H1 (cell line): ENCODE results near the gene KIF1B. TPM values are rescaled to one million over a fixed set of nuclear protein-coding genes. Genes with fewer than 3 reads are reported as not detected.

ENCODE experiments used
- CTCF ChIA-PET: fragments of 300-600 bp; sonication (Branson Sonifier 250); formaldehyde crosslinking; loops from one replicate; lab custom pipeline; 2021; ENCODE audit not compliant: partially characterized antibody; lab: Charles Lee
- POLR2A ChIA-PET: fragments of 300-600 bp; sonication (Branson Sonifier 250); formaldehyde crosslinking; loops from one replicate; lab custom pipeline; 2021; ENCODE audit warnings: inconsistent platforms; ENCODE audit not compliant: partially characterized antibody; lab: Charles Lee
- DNase-seq, 2 experiments: peaks; one replicate each; pipeline versions ENCODE4 v3.0.0 to v3.0.0-alpha.2; 2010 to 2022; ENCODE audit warnings: low spot score in 2 of 2, low read depth in 1 of 2, mixed read lengths in 1 of 2
- FAIRE-seq: peaks from 2 replicates; lab custom pipeline; 2011; peaks lifted over from hg19 to GRCh38; lab: Jason Lieb, UNC
- H2AFZ ChIP-seq: 2 replicates; pipeline ENCODE4 v1.8.1; 2012; ENCODE audit warnings: low read length, inconsistent platforms
- H2AK5ac ChIP-seq: 2 replicates; pipeline ENCODE4 v1.6.1; 2013; ENCODE audit warnings: low read depth, low read length
- H2BK120ac ChIP-seq: replicated peaks from 2 replicates; pipeline ENCODE3; 2013; ENCODE audit warnings: low read depth, low read length, inconsistent platforms
- H2BK12ac ChIP-seq: 2 replicates; pipeline ENCODE4 v1.6.1; 2013; ENCODE audit warnings: low read depth, low read length
- H2BK15ac ChIP-seq: 2 replicates; pipeline ENCODE4 v1.6.1; 2013; ENCODE audit warnings: low read length
- H2BK20ac ChIP-seq: 2 replicates; pipeline ENCODE4 v1.6.1; 2013; ENCODE audit warnings: low read length
- H2BK5ac ChIP-seq: 2 replicates; pipeline ENCODE4 v1.6.1; 2013; ENCODE audit warnings: low read depth, low read length
- H3K14ac ChIP-seq: 2 replicates; pipeline ENCODE4 v1.6.1; 2013; ENCODE audit warnings: inconsistent platforms; ENCODE audit not compliant: insufficient read length
- H3K18ac ChIP-seq: 2 replicates; pipeline ENCODE4 v1.6.1; 2013; ENCODE audit warnings: low read length; ENCODE audit errors: extremely low read depth
- H3K23ac ChIP-seq: 2 replicates; pipeline ENCODE4 v1.6.1; 2013; ENCODE audit warnings: inconsistent platforms; ENCODE audit not compliant: insufficient read length
- H3K23me2 ChIP-seq: 2 replicates; pipeline ENCODE4 v1.6.1; 2013; ENCODE audit warnings: low read depth, low read length
- H3K27ac ChIP-seq: 2 replicates; pipeline ENCODE4 v1.6.1; 2011; ENCODE audit warnings: low read depth, low read length, inconsistent platforms
- H3K27me3 ChIP-seq, 4 experiments: replicated peaks in 1 of 4; 1 replicate in 1 of 4; 2 replicates in 3 of 4; pipeline versions ENCODE4 v1.6.1 to v1.8.1; 2011 to 2013; ENCODE audit warnings: low read length in 3 of 4, mild to moderate bottlenecking in 3 of 4, inconsistent platforms in 2 of 4, mixed read lengths in 2 of 4, moderate library complexity in 1 of 4; ENCODE audit not compliant: control insufficient read depth in 3 of 4, insufficient read depth in 3 of 4; ENCODE audit errors: extremely low read depth in 1 of 4
- H3K36me3 ChIP-seq, 4 experiments: 2 replicates each; pipeline versions ENCODE4 v1.6.1 to v1.8.1; 2011 to 2013; ENCODE audit warnings: mild to moderate bottlenecking in 4 of 4, low read length in 3 of 4, moderate library complexity in 2 of 4, control low read depth in 1 of 4, inconsistent platforms in 1 of 4; ENCODE audit not compliant: insufficient read depth in 4 of 4, control insufficient read depth in 2 of 4
- H3K4ac ChIP-seq: replicated peaks from 2 replicates; pipeline ENCODE3; 2013; ENCODE audit warnings: low read length, low read depth, mixed read lengths, inconsistent platforms; ENCODE audit not compliant: insufficient read length
- H3K4me1 ChIP-seq, 4 experiments: replicated peaks in 1 of 4; 1 replicate in 1 of 4; 2 replicates in 3 of 4; pipeline versions ENCODE4 v1.6.1 to v1.8.1; 2011 to 2013; ENCODE audit warnings: low read length in 3 of 4, inconsistent platforms in 2 of 4, mixed read lengths in 1 of 4; ENCODE audit not compliant: insufficient read depth in 4 of 4, control insufficient read depth in 3 of 4
- H3K4me2 ChIP-seq, 2 experiments: 2 replicates each; pipeline versions ENCODE4 v1.6.1 to v1.8.1; 2011 to 2013; ENCODE audit warnings: low read depth in 2 of 2, low read length in 2 of 2, control low read depth in 1 of 2, inconsistent platforms in 1 of 2, mild to moderate bottlenecking in 1 of 2; ENCODE audit not compliant: insufficient read depth in 1 of 2
- H3K4me3 ChIP-seq, 4 experiments: fragments of 200-600, 300-600 bp in 1 of 4; sonication (generic), shearing (Covaris generic), sonication (Bioruptor Twin) in 1 of 4; 2 replicates each; pipeline versions ENCODE4 v1.5.1 to v1.8.1; 2011 to 2016; ENCODE audit warnings: low read length in 4 of 4, low read depth in 3 of 4, control low read depth in 2 of 4, inconsistent platforms in 2 of 4, mild to moderate bottlenecking in 2 of 4, mixed read lengths in 1 of 4, moderate library complexity in 1 of 4; ENCODE audit not compliant: insufficient read depth in 2 of 4; ENCODE audit errors: extremely low read depth in 1 of 4
- H3K56ac ChIP-seq: replicated peaks from 2 replicates; pipeline ENCODE3; 2013; ENCODE audit warnings: low read depth, mild to moderate bottlenecking, mixed read lengths, low read length, inconsistent platforms; ENCODE audit not compliant: insufficient read length
- H3K79me1 ChIP-seq: 2 replicates; pipeline ENCODE4 v1.6.1; 2013; ENCODE audit warnings: low read depth, low read length, control low read depth
- H3K79me2 ChIP-seq, 2 experiments: 2 replicates each; pipeline versions ENCODE4 v1.6.1 to v1.8.1; 2012 to 2013; ENCODE audit warnings: low read length in 2 of 2, mild to moderate bottlenecking in 2 of 2, inconsistent platforms in 1 of 2; ENCODE audit not compliant: insufficient read depth in 2 of 2, control insufficient read depth in 1 of 2
- H3K9ac ChIP-seq, 4 experiments: replicated peaks in 1 of 4; 1 replicate in 1 of 4; 2 replicates in 3 of 4; pipeline versions ENCODE4 v1.6.1 to v1.8.1; 2011 to 2013; ENCODE audit warnings: low read depth in 3 of 4, low read length in 3 of 4, control low read depth in 2 of 4, mild to moderate bottlenecking in 2 of 4, moderate library complexity in 2 of 4, inconsistent platforms in 1 of 4; ENCODE audit errors: extremely low read depth in 1 of 4
- H3K9me3 ChIP-seq, 2 experiments: 2 replicates each; pipeline versions ENCODE4 v1.6.1 to v1.8.1; 2012 to 2013; ENCODE audit warnings: mild to moderate bottlenecking in 2 of 2, moderate library complexity in 2 of 2, control low read depth in 1 of 2, inconsistent platforms in 1 of 2, low read depth in 1 of 2, low read length in 1 of 2, mixed read lengths in 1 of 2; ENCODE audit not compliant: insufficient read depth in 2 of 2
- H4K20me1 ChIP-seq, 2 experiments: replicated peaks in 1 of 2; 2 replicates each; pipeline versions ENCODE3 to v1.8.1; 2011 to 2013; ENCODE audit warnings: inconsistent platforms in 2 of 2, low read length in 2 of 2, mild to moderate bottlenecking in 1 of 2; ENCODE audit not compliant: insufficient read depth in 2 of 2, control insufficient read depth in 1 of 2
- H4K5ac ChIP-seq: 2 replicates; pipeline ENCODE4 v1.6.1; 2013; ENCODE audit warnings: low read length, low read depth, mixed read lengths, inconsistent platforms; ENCODE audit not compliant: insufficient read length
- H4K8ac ChIP-seq: 2 replicates; pipeline ENCODE4 v1.8.0; 2013; ENCODE audit warnings: mild to moderate bottlenecking, moderate library complexity, low read length, inconsistent platforms; ENCODE audit not compliant: insufficient read depth; ENCODE audit errors: extremely low read depth
- H4K91ac ChIP-seq: replicated peaks from 2 replicates; pipeline ENCODE3; 2013; ENCODE audit warnings: low read length, mixed read lengths, inconsistent platforms; ENCODE audit not compliant: insufficient read length
- ATF3 ChIP-seq: IDR thresholded peaks from 2 replicates; pipeline ENCODE4 v1.6.1; 2011; ENCODE audit warnings: low read depth, mild to moderate bottlenecking, low read length; ENCODE audit not compliant: insufficient read depth
- BRCA1 ChIP-seq: IDR thresholded peaks from 2 replicates; pipeline ENCODE4 v1.6.1; 2012; ENCODE audit warnings: low read depth, low read length, improper control_type of control experiment
- CHD1 ChIP-seq: IDR thresholded peaks from 2 replicates; pipeline ENCODE4 v1.6.1; 2012; ENCODE audit warnings: low read depth, low read length, improper control_type of control experiment
- E2F6 ChIP-seq: IDR thresholded peaks from 2 replicates; pipeline ENCODE4 v1.6.1; 2012; ENCODE audit warnings: inconsistent platforms
- EGR1 ChIP-seq: IDR thresholded peaks from 2 replicates; pipeline ENCODE4 v1.6.1; 2011; ENCODE audit warnings: low read depth, low read length, borderline replicate concordance
- EZH2 ChIP-seq: fragments of 200-600 bp; sonication (generic); IDR thresholded peaks from 2 replicates; pipeline ENCODE4 v1.7.1; 2012; ENCODE audit warnings: low read depth, mild to moderate bottlenecking, moderate library complexity, low read length, inconsistent platforms; ENCODE audit not compliant: severe bottlenecking
- KDM4A ChIP-seq: IDR thresholded peaks from one replicate; pipeline ENCODE4 v1.7.1; 2012; ENCODE audit warnings: low read depth, mild to moderate bottlenecking, moderate library complexity, low read length, inconsistent platforms; ENCODE audit not compliant: severe bottlenecking
- KDM5A ChIP-seq: fragments of 200-600 bp; IDR thresholded peaks from 2 replicates; pipeline ENCODE4 v1.7.1; 2012; ENCODE audit warnings: mild to moderate bottlenecking, low read length, inconsistent platforms, mixed read lengths
- MAX ChIP-seq: IDR thresholded peaks from 2 replicates; pipeline ENCODE4 v1.6.1; 2012; ENCODE audit warnings: inconsistent platforms
- PHF8 ChIP-seq: fragments of 200-600 bp; sonication (generic); conservative IDR thresholded peaks from 2 replicates; pipeline ENCODE4 v1.7.1; 2012; ENCODE audit warnings: low read depth, mild to moderate bottlenecking, inconsistent platforms, low read length, moderate library complexity
- POLR2AphosphoS5 ChIP-seq: IDR thresholded peaks from 2 replicates; pipeline ENCODE4 v1.6.1; 2011; ENCODE audit warnings: low read depth, low read length
- SP2 ChIP-seq: IDR thresholded peaks from 2 replicates; pipeline ENCODE4 v1.6.1; 2012; ENCODE audit warnings: mild to moderate bottlenecking, low read length, inconsistent platforms
- TBP ChIP-seq: IDR thresholded peaks from 2 replicates; pipeline ENCODE4 v1.6.1; 2011; ENCODE audit warnings: low read depth, low read length, improper control_type of control experiment
- ZNF274 ChIP-seq: IDR thresholded peaks from 2 replicates; pipeline ENCODE4 v1.7.0; 2012; ENCODE audit warnings: low read length, borderline replicate concordance; ENCODE audit errors: extremely low read depth
- WGBS, 2 experiments: shearing (Covaris generic) in 1 of 2; methylation state at CpG; one replicate each; pipeline versions ENCODE4 v1.1.6 to v1.1.7; 2013 to 2015; ENCODE audit warnings: low lambda C conversion rate in 2 of 2, mixed read lengths in 2 of 2, inconsistent platforms in 1 of 2, low coverage in 1 of 2, missing lambda C conversion rate in 1 of 2; ENCODE audit not compliant: insufficient replicate concordance in 2 of 2, insufficient coverage in 1 of 2, insufficient read length in 1 of 2; ENCODE audit errors: extremely low coverage in 1 of 2, missing lambda C conversion rate in 1 of 2; 5-methylcytosine and 5-hydroxymethylcytosine counted together
- polyA plus RNA-seq, 7 experiments: library from polyadenylated mRNA; depleted of rRNA in 3 of 7; stranded (reverse) in 5 of 7; unstranded in 2 of 7; fragments of >200 nt in 5 of 7; fragments of 200-250 nt in 2 of 7; gene quantifications; 1 replicate in 5 of 7; 2 replicates in 1 of 7; 4 replicates in 1 of 7; pipeline versions ENCODE4 v1.2.1 to v1.2.3, GENCODE V29; 2011 to 2013; ENCODE audit warnings: missing spikeins in 2 of 7, mixed read lengths in 2 of 7
- total RNA-seq: library from RNA; stranded (reverse); fragmentation: NEBNext Ultra II Directional; extraction: Animal tissue kit (Norgen Biotek cat#: 25700); gene quantifications from 2 replicates; pipeline ENCODE4 v1.2.1, GENCODE V29; 2021

Gene KIF1B
- total and polyA plus RNA-seq, 2 of the 8 experiments (the other 6 are each of a cell fraction or from before 2014, with no cell fraction given): 39.1 to 74.2 TPM

- WGBS, 2 experiments: 87% methylated on average over 6 of the region's 6 CpGs; no CpG with 5 or more reads in 1 of the 2 experiments
- DNase-seq: no peak
- no peak overlapping the region for H2BK12ac ChIP-seq
- H3K18ac ChIP-seq: no peak overlapping the region
- H4K91ac ChIP-seq: no peak overlapping the region
- H4K5ac ChIP-seq: no peak overlapping the region
- H3K4me3 ChIP-seq: no peak overlapping the region
- H4K8ac ChIP-seq: no peak overlapping the region
- TF ChIP-seq POLR2AphosphoS5 (no peak), EGR1 (no peak), PHF8 (no peak), EZH2 (no peak), BRCA1 (no peak), E2F6 (no peak), KDM4A (no peak), MAX (no peak), ZNF274 (no peak), SP2 (no peak), CHD1 (no peak), TBP (no peak), ATF3 (no peak), KDM5A (no peak)
- H3K36me3 ChIP-seq: no peaks in the 10 kb centered on the region
- H3K79me2 ChIP-seq: peaks cover 7 to 72% of the 10 kb centered on the region in 2 experiments; a peak in 3 of 4 replicates
- H4K20me1 ChIP-seq: peaks cover 2 to 4% of the 10 kb centered on the region in 2 experiments
- no peak overlapping the region for H2BK20ac ChIP-seq
- H3K4me2 ChIP-seq: no peak overlapping the region
- no peak overlapping the region for H3K56ac ChIP-seq
- H3K27me3 ChIP-seq: no peaks in the 10 kb centered on the region
- no peak overlapping the region for H3K4ac ChIP-seq
- H2BK120ac ChIP-seq: no peak overlapping the region
- no peak overlapping the region for H2AK5ac ChIP-seq
- no peak overlapping the region for H3K23ac ChIP-seq
- no peak overlapping the region for H2AFZ ChIP-seq
- H3K23me2 ChIP-seq: no peaks in the 10 kb centered on the region
- no peak overlapping the region for H3K27ac ChIP-seq
- peaks cover 4% of the 10 kb centered on the region; the same call in 1 of the 2 replicates for H3K79me1 ChIP-seq
- no peak overlapping the region for H2BK15ac ChIP-seq
- CTCF ChIA-PET: no interaction called here
- FAIRE-seq: no peak
- no peak overlapping the region for H3K9ac ChIP-seq
- H3K9me3 ChIP-seq: no peaks in the 10 kb centered on the region
- H3K4me1 ChIP-seq: no peaks in the 10 kb centered on the region
- POLR2A ChIA-PET: no interaction called here
- no peak overlapping the region for H2BK5ac ChIP-seq
- no peak overlapping the region for H3K14ac ChIP-seq
Measured at GRCh38 chr1:10242811-10243210, 32.4 kb downstream of the KIF1B start.
